Colonic mucosa (tissue), 4 donors: ENCODE measurements around the gene PDC. TPM values are rescaled to one million over a fixed set of nuclear protein-coding genes. Genes with fewer than 3 reads are reported as not detected.
"Not testable (repeated sequence)": the region's sequence is repeated elsewhere in the genome, so short reads cannot be mapped to it uniquely, and the experiment has no call there.

ENCODE experiments used
- DNase-seq: peaks from one replicate; pipeline ENCODE4 v3.0.0-alpha.2; 2020
- H3K27ac ChIP-seq: fragments of 200-600 bp; one replicate; pipeline ENCODE4 v1.8.0; 2021
- H3K27me3 ChIP-seq: fragments of 200-600 bp; one replicate; pipeline ENCODE4 v1.8.0; 2021
- H3K36me3 ChIP-seq: fragments of 200-600 bp; one replicate; pipeline ENCODE4 v1.8.0; 2021
- H3K4me1 ChIP-seq: fragments of 200-600 bp; one replicate; pipeline ENCODE4 v1.8.0; 2021; ENCODE audit warnings: mild to moderate bottlenecking
- H3K4me3 ChIP-seq: fragments of 200-600 bp; one replicate; pipeline ENCODE4 v1.8.0; 2021
- H3K9ac ChIP-seq, 2 donors: one replicate each; pipeline ENCODE4 v1.7.0; 2013; ENCODE audit warnings: control low read depth in 2 of 2, low read depth in 2 of 2, low read length in 2 of 2
- H3K9me3 ChIP-seq: fragments of 200-600 bp; one replicate; pipeline ENCODE4 v1.8.0; 2021
- intact Hi-C: fragments of 100-400 bp; cut with DNase I; formaldehyde crosslinking; loops from one replicate; pipeline ENCODE4 v1.14.1; 2022
- total RNA-seq, 2 donors: library from RNA; stranded (reverse); fragmentation: NEBNext Ultra II Directional in 1 of 2; extraction: Animal tissue kit (Norgen Biotek cat#: 25700) in 1 of 2; gene quantifications; one replicate each; pipeline ENCODE4 v1.2.1, GENCODE V29; 2021
- TF ChIP-seq, protein P1 (sequence below): fragments of 200-600 bp; IDR thresholded peaks from one replicate; pipeline ENCODE4 v1.8.0; 2022; ENCODE audit warnings: antibody characterized with exemption, mild to moderate bottlenecking
- donor health status: healthy.
- donor health status: DM: no; HTN: no; CAD: no.
- donor health status: DM: no; HTN: no; CAD: no.

The PDC gene
- total RNA-seq, 2 donors from 2014 or later, result not detected

DNA sequence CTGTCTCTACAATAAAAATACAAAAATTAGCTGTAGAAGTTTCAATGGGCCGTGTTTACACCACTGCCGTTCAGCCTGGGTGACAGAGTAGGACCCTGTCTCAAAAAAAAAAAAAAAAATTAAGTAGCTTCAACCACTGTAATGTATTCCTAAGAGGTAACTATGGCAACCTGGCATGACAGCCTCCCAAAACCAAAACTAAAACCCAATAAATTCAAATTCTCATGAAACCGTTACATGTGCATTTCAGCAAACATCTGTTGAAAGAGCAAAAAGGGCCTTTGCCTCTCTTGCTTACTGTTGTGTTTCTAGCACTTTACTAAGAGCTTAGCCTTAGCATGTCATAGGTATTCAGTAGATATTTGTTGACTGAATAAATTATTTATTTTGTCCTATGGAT is 51.8 kb downstream of the PDC start:
- Histone ChIP-seq H3K9ac (no peak overlapping the region), H3K27me3 (no peaks in the 10 kb centered on the region), H3K4me3 (no peak overlapping the region), H3K36me3 (no peaks in the 10 kb centered on the region), H3K27ac (no peak overlapping the region), H3K4me1 (no peaks in the 10 kb centered on the region), H3K9me3 (no peaks in the 10 kb centered on the region)
- no peak for DNase-seq
- TF ChIP-seq, protein P1, sequence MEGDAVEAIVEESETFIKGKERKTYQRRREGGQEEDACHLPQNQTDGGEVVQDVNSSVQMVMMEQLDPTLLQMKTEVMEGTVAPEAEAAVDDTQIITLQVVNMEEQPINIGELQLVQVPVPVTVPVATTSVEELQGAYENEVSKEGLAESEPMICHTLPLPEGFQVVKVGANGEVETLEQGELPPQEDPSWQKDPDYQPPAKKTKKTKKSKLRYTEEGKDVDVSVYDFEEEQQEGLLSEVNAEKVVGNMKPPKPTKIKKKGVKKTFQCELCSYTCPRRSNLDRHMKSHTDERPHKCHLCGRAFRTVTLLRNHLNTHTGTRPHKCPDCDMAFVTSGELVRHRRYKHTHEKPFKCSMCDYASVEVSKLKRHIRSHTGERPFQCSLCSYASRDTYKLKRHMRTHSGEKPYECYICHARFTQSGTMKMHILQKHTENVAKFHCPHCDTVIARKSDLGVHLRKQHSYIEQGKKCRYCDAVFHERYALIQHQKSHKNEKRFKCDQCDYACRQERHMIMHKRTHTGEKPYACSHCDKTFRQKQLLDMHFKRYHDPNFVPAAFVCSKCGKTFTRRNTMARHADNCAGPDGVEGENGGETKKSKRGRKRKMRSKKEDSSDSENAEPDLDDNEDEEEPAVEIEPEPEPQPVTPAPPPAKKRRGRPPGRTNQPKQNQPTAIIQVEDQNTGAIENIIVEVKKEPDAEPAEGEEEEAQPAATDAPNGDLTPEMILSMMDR, result no peak
- intact Hi-C loops, result no loop called here

DNA sequence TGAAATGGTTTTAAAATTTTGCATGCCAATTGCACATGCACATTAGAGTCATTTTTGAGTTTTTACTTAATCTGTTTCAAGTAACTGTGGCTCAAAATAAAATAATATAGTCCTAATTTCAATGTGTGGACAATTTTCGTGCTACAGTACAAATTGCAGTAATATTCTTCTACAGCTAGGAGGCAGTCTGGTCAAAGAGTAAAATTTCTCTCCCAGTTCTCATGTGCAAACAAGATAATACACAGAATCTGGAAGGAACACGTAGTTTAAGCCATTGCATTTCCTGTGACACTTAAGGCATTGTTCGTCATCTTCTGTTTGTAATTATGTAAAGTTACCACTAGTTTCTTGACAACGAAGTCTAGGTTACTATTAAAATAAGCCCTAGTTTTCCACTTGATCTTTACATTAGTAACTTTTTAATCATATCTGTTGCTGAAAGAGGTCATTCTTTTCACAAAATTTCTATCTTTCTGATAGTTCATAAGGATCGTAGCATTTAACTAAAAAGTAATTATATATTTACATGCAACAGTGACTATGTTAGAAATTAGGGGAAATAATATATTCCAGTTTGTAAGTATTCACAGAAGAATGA is 56.4 kb downstream of the PDC start:
- Histone ChIP-seq H3K27me3 (no peaks in the 10 kb centered on the region), H3K36me3 (no peaks in the 10 kb centered on the region), H3K4me3 (no peak overlapping the region), H3K27ac (no peak overlapping the region), H3K9me3 (no peaks in the 10 kb centered on the region), H3K4me1 (no peaks in the 10 kb centered on the region), H3K9ac (no peak overlapping the region)
- intact Hi-C loops, result no loop called here
- no peak for DNase-seq
- TF ChIP-seq, protein P1, result peak; percentile 53

DNA sequence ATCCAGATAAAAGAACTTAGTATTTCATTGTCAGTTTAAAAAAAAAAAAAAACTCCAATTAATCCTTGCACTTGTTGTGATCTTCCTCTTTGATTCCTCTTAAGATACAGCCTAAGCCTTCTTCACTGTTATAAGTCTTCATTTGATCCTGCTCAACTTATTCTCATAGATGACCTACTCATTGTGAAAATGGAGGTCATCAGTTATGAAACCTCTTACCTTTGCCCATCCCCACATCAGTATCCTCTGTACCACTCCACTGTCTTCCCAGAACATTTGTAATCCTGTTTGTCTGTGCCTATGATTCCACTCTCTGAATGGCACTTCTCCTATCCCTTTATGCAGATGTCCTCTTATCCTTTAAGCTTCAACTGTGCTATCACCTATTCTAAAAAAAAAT is 57.3 kb downstream of the PDC start:
- no peak overlapping the region for H3K9ac ChIP-seq
- TF ChIP-seq, protein P1, result no peak
- no peak for DNase-seq
- no peaks in the 10 kb centered on the region for H3K4me1 ChIP-seq
- intact Hi-C loops, result no loop called here
- H3K4me3 ChIP-seq, result no peak overlapping the region
- H3K9me3 ChIP-seq, result no peaks in the 10 kb centered on the region
- H3K27me3 ChIP-seq, result no peaks in the 10 kb centered on the region
- no peaks in the 10 kb centered on the region for H3K36me3 ChIP-seq
- no peak overlapping the region for H3K27ac ChIP-seq

DNA sequence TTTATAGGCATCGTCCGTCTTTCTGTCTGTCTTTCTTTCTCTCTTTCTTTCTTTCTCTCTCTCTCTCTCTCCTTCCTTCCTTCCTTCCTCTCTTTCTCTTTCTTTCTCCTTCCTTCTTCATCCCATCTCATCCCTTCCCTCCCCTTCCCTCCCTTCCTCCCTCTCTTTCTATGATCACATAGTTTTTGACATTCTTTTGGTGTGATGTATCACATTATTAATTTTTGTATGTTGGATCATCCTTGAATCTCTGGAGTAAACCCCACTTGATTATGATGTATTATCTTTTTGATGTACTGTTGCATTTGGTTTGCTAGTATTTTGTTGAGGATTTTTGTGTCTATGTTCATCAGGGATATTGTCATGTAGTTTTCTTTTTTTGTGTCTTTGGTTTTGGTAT is 59.5 kb downstream of the PDC start:
- H3K27me3 ChIP-seq, H3K36me3 ChIP-seq, H3K4me1 ChIP-seq, H3K9me3 ChIP-seq, H3K4me3 ChIP-seq, H3K9ac ChIP-seq, intact Hi-C loops, DNase-seq, H3K27ac ChIP-seq: not testable (repeated sequence)

Other genes starting within 250 kb of the PDC start
- under 1 TPM in 1 of 2 donors, not detected in 1; 0.07 TPM for gene PRG4, start 164.8 kb downstream of the PDC start, total RNA-seq
- 10 to 100 TPM; 68.1 to 87.0 TPM for gene TPR, start 85.9 kb downstream of the PDC start, total RNA-seq
- gene ODR4, start 85.3 kb downstream of the PDC start, total RNA-seq, result 10 to 100 TPM; 17.6 to 21.4 TPM
- 10 to 100 TPM in 1 of 2 donors, under 1 TPM in 1; 0.57 to 14.9 TPM for gene PTGS2, start 219.3 kb upstream of the PDC start, total RNA-seq